VCaP (cell line): ENCODE measurements around the gene MSLN.

Experiments used
- H3K27ac ChIP-seq: fragments of 450-650 bp; 2 replicates; pipeline ENCODE4 v1.5.1; 2017
- CTCF ChIP-seq: fragments of 450-650 bp; conservative IDR thresholded peaks from 2 replicates; pipeline ENCODE4 v1.5.1; 2017; ENCODE audit warnings: mild to moderate bottlenecking, moderate library complexity

The MSLN gene

DNA sequence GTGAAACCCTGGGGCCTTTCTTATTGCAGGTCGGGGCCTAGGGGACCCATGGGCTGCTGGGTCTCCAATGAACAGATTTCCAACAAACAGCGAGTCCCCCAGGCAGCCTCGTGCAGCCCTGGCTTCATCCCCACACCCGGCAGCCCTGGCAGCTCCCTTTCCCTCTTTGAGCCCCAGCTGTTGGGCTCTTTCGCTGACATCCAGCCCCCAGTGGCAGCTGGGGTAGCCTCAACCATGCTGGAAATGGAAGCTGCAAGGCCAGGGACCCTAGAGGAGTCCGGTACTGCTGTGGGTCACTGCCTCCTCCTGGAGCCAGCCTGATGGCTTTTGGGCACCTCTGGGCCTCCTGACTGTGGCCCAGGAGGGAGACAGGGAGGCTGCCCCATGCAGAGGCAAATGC lies 21.7 kb downstream of the MSLN start:
- H3K27ac ChIP-seq = no peak overlapping the region
- TF ChIP-seq CTCF = no peak

GRCh38 chr16:782766-783403 lies 22.4 kb downstream of the MSLN start:
- no peak overlapping the region for H3K27ac ChIP-seq
- no peak for TF ChIP-seq CTCF

GRCh38 chr16:783404-784161 lies 23.0 kb downstream of the MSLN start:
- TF ChIP-seq CTCF = no peak
- H3K27ac ChIP-seq = no peak overlapping the region

DNA sequence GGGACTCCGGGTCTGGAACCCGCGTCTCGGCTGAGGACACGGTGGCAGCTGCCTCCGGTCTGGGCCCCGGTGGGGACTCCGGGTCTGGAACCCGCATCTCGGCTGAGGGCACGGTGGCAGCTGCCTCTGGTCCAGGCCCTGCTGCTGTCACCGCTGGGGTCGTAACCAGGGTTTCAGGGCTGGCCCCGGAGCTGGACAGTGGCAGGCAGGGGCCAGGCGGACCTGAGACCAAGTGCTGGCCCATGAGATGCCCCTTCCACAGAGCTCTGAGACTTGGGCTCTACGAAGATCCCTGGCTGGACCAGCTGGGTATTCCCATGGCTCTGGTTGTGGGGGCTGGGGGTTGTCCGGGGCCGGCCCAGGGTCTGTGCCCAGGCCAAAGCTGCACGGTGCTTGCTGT lies 23.9 kb downstream of the MSLN start:
- TF ChIP-seq CTCF = no peak
- H3K27ac ChIP-seq = no peak overlapping the region

- TF ChIP-seq CTCF = peak; percentile 76
- H3K27ac ChIP-seq = no peak overlapping the region
Observed at GRCh38 chr16:785563-786535, 25.3 kb downstream of the MSLN start.

- H3K27ac ChIP-seq = peak overlapping the region; percentile 73
- TF ChIP-seq CTCF = no peak
Observed at GRCh38 chr16:787321-787966, 26.9 kb downstream of the MSLN start.
